HepG2 (cell line): Measurements from ENCODE around the gene ARMCX4. TPM values are rescaled to one million over a fixed set of nuclear protein-coding genes. Genes with fewer than 3 reads are reported as not detected.

Experiments used
- ATAC-seq: fragments of 200-7000 bp; cut with Tn5 transposase; 3 replicates; pipeline ENCODE4 v1.9.1; 2020; ENCODE audit warnings: mild to moderate bottlenecking, moderate library complexity
- BruUV-seq: library from RNA; stranded (reverse); fragments of 400-500 nt; replicated peaks from 2 replicates; lab custom pipeline; 2021; lab: Mats Ljungman, UMichigan
- CTCF ChIA-PET: fragments of 300-600 bp; formaldehyde crosslinking; extraction: SDS; loops from one replicate; lab custom pipeline; 2021; ENCODE audit warnings: low total read pairs, inconsistent platforms, low intra/inter-chr PET ratio; lab: Yijun Ruan, JAX
- POLR2A ChIA-PET: fragments of 350-600 bp; sonication (Branson Sonifier 250); formaldehyde crosslinking; loops from one replicate; lab custom pipeline; 2020; ENCODE audit warnings: antibody characterized with exemption, inconsistent platforms; lab: Yijun Ruan, JAX
- DNase-seq: peaks from one replicate; pipeline ENCODE4 v3.0.0-alpha.2; 2015; ENCODE audit warnings: low spot score
- FAIRE-seq: peaks from 3 replicates; lab custom pipeline; 2011; peaks lifted over from hg19 to GRCh38; lab: Jason Lieb, UNC
- H2AFZ ChIP-seq: one replicate; pipeline ENCODE4 v1.6.1; 2011; ENCODE audit warnings: low read length, inconsistent platforms
- H3K27ac ChIP-seq: fragments of 300-600 bp; 3 replicates; pipeline ENCODE4 v1.8.0; 2011; ENCODE audit warnings: mixed run types, mild to moderate bottlenecking, mixed read lengths, low read length, inconsistent platforms; ENCODE audit not compliant: insufficient read depth; ENCODE audit errors: extremely low read length
- H3K27me3 ChIP-seq, 2 experiments: fragments of 200-600 bp in 1 of 2; 2 replicates in 1 of 2; 3 replicates in 1 of 2; pipeline versions ENCODE4 v1.6.0 to v1.8.0; 2011; ENCODE audit warnings: low read length in 2 of 2, mild to moderate bottlenecking in 2 of 2, moderate library complexity in 2 of 2, inconsistent platforms in 1 of 2; ENCODE audit not compliant: insufficient read depth in 2 of 2, control insufficient read depth in 1 of 2
- H3K36me3 ChIP-seq, 2 experiments: fragments of 200-600 bp in 1 of 2; replicated peaks in 1 of 2; 2 replicates in 1 of 2; 3 replicates in 1 of 2; pipeline versions ENCODE4 v1.5.1 to v1.8.0; 2011; ENCODE audit warnings: low read length in 2 of 2, inconsistent platforms in 1 of 2; ENCODE audit not compliant: insufficient read depth in 2 of 2, control insufficient read depth in 1 of 2
- H3K4me1 ChIP-seq: 2 replicates; pipeline ENCODE4 v1.5.1; 2012; ENCODE audit warnings: low read length, inconsistent platforms; ENCODE audit not compliant: insufficient read depth
- H3K4me2 ChIP-seq: 2 replicates; pipeline ENCODE4 v1.6.0; 2011; ENCODE audit warnings: low read depth, low read length, inconsistent platforms
- H3K4me3 ChIP-seq, 3 experiments: fragments of 200-600 bp in 1 of 3; sonication (generic), shearing (Covaris generic) in 1 of 3; replicated peaks in 1 of 3; 2 replicates each; pipeline ENCODE4 v1.5.1; 2011 to 2016; ENCODE audit warnings: low read length in 3 of 3, inconsistent platforms in 2 of 3, low read depth in 2 of 3, mild to moderate bottlenecking in 2 of 3, control low read depth in 1 of 3, mixed read lengths in 1 of 3; ENCODE audit not compliant: insufficient read depth in 1 of 3
- H3K79me2 ChIP-seq: one replicate; pipeline ENCODE4 v1.6.1; 2011; ENCODE audit warnings: low read length, inconsistent platforms; ENCODE audit not compliant: insufficient read depth
- H3K9ac ChIP-seq: 2 replicates; pipeline ENCODE4 v1.6.0; 2011; ENCODE audit warnings: mild to moderate bottlenecking, low read depth, low read length, inconsistent platforms; ENCODE audit not compliant: insufficient read depth
- H3K9me3 ChIP-seq: 2 replicates; pipeline ENCODE4 v1.5.1; 2012; ENCODE audit warnings: mild to moderate bottlenecking, low read length
- H4K20me1 ChIP-seq: 2 replicates; pipeline ENCODE4 v1.6.0; 2011; ENCODE audit warnings: inconsistent platforms, mild to moderate bottlenecking, low read length, moderate library complexity; ENCODE audit not compliant: insufficient read depth
- BRD4 ChIP-seq: sonication (generic); formaldehyde crosslinking; IDR thresholded peaks from 2 replicates; pipeline ENCODE4 v1.4.0; 2020; ENCODE audit warnings: missing genetic modification reagents
- GATAD2A ChIP-seq: IDR thresholded peaks from 2 replicates; pipeline ENCODE4 v1.6.1; 2016
- NBN ChIP-seq: fragments of 450-650 bp; conservative IDR thresholded peaks from 2 replicates; pipeline ENCODE4 v1.6.1; 2017
- NFATC3 ChIP-seq: sonication (generic); formaldehyde crosslinking; IDR thresholded peaks from 2 replicates; pipeline ENCODE4 v1.5.1; 2020; ENCODE audit warnings: mild to moderate bottlenecking, missing genetic modification reagents
- PHF8 ChIP-seq: sonication (generic); formaldehyde crosslinking; IDR thresholded peaks from 2 replicates; pipeline ENCODE4 v1.5.0; 2020; ENCODE audit warnings: missing genetic modification reagents
- SP4 ChIP-seq: sonication (generic); formaldehyde crosslinking; IDR thresholded peaks from 2 replicates; pipeline ENCODE4 v1.8.1; 2023; ENCODE audit warnings: mild to moderate bottlenecking, missing genetic modification reagents
- YEATS2 ChIP-seq: sonication (generic); formaldehyde crosslinking; IDR thresholded peaks from 2 replicates; pipeline ENCODE4 v1.4.0; 2020; ENCODE audit warnings: missing genetic modification reagents, borderline replicate concordance
- ZNF343 ChIP-seq: sonication (generic); formaldehyde crosslinking; IDR thresholded peaks from 2 replicates; pipeline ENCODE4 v1.4.0; 2020; ENCODE audit warnings: mild to moderate bottlenecking, missing genetic modification reagents
- ZNF484 ChIP-seq: sonication (generic); formaldehyde crosslinking; IDR thresholded peaks from 2 replicates; pipeline ENCODE4 v1.5.1; 2020; ENCODE audit warnings: mild to moderate bottlenecking, low read depth, missing genetic modification reagents, borderline replicate concordance
- WGBS: methylation state at CpG from one replicate; pipeline ENCODE4 v1.1.6; 2017; ENCODE audit warnings: low lambda C conversion rate; 5-methylcytosine and 5-hydroxymethylcytosine counted together
- in situ Hi-C: cut with HindIII; loops from 2 replicates; pipeline ENCODE4 v1.10.0; 2017; ENCODE audit warnings: low pct_unique_long_range_greater_than_20kb; ENCODE audit not compliant: extremely low pct_ligation_motif_present
- intact Hi-C: fragments of 100-400 bp; cut with micrococcal nuclease; formaldehyde crosslinking; loops from one replicate; pipeline ENCODE4 v1.10.0; 2022; ENCODE audit not compliant: unreplicated experiment
- polyA plus RNA-seq, 8 experiments: library from polyadenylated mRNA; depleted of rRNA in 3 of 8; stranded (reverse) in 7 of 8; unstranded in 1 of 8; fragments of >200 nt; fragmentation: Illumina TruSeq in 4 of 8; extraction: Trizol in 4 of 8; gene quantifications; 2 replicates each; pipeline versions ENCODE4 v1.2.1 to v1.2.3, GENCODE V29; 2011 to 2016; ENCODE audit warnings: low read depth in 4 of 8, missing spikeins in 1 of 8, mixed read lengths in 1 of 8; ENCODE audit not compliant: insufficient read depth in 1 of 8
- total RNA-seq, 5 experiments: library from RNA; depleted of rRNA; stranded (reverse); fragments of >200 nt; fragmentation: Illumina TruSeq; extraction: Trizol; gene quantifications; 2 replicates each; pipeline ENCODE4 v1.2.3, GENCODE V29; 2016; ENCODE audit warnings: low read depth in 1 of 5
- TF ChIP-seq, protein P1 (sequence below): sonication (generic); formaldehyde crosslinking; IDR thresholded peaks from 2 replicates; pipeline ENCODE4 v1.5.1; 2020; ENCODE audit warnings: missing genetic modification reagents, mild to moderate bottlenecking, borderline replicate concordance

The ARMCX4 gene
- total and polyA plus RNA-seq, 2 of the 13 experiments (the other 11 are each of a cell fraction or from before 2014, with no cell fraction given), result not detected

DNA sequence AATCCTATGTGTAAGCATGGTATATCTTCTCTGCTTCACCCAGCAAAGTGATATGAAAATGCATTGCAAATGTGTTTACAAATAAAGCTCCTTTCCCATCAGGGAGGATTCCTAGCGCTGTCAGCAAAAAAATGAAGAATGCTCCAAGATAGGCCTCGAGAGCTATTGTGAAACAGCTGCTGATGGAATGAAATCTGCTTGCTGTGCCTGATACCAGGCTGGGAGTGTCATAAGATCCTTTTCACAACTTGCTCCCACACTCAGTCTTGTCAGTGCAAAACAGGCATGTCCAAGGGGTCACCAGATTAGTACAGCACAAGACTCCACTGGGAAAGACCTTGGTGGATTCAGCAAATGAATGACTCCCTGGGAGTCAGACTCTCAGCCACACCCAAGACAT, 43.2 kb upstream of the ARMCX4 start:
- Histone ChIP-seq H3K4me3 (no peak overlapping the region), H3K9ac (no peak overlapping the region), H3K4me2 (no peak overlapping the region), H3K79me2 (no peaks in the 10 kb centered on the region), H4K20me1 (no peaks in the 10 kb centered on the region), H3K4me1 (no peaks in the 10 kb centered on the region), H3K9me3 (no peaks in the 10 kb centered on the region), H3K36me3 (no peaks in the 10 kb centered on the region), H2AFZ (no peak overlapping the region), H3K27ac (no peak overlapping the region), H3K27me3 (no peaks in the 10 kb centered on the region; a peak in 1 of 5 replicates)
- POLR2A ChIA-PET, result no interaction called here
- BruUV-seq, result no TSS peak
- DNase-seq, result no peak
- FAIRE-seq, result no peak
- in situ Hi-C loops (no loop called here), intact Hi-C loops (no loop called here)
- no peak for ATAC-seq
- TF ChIP-seq GATAD2A, result no peak
- no peak for TF ChIP-seq YEATS2 (CRISPR knock-in tag)
- TF ChIP-seq SP4 (CRISPR knock-in tag), result no peak
- no peak for TF ChIP-seq BRD4 (CRISPR knock-in tag)
- no peak for TF ChIP-seq NBN
- TF ChIP-seq, protein P1, sequence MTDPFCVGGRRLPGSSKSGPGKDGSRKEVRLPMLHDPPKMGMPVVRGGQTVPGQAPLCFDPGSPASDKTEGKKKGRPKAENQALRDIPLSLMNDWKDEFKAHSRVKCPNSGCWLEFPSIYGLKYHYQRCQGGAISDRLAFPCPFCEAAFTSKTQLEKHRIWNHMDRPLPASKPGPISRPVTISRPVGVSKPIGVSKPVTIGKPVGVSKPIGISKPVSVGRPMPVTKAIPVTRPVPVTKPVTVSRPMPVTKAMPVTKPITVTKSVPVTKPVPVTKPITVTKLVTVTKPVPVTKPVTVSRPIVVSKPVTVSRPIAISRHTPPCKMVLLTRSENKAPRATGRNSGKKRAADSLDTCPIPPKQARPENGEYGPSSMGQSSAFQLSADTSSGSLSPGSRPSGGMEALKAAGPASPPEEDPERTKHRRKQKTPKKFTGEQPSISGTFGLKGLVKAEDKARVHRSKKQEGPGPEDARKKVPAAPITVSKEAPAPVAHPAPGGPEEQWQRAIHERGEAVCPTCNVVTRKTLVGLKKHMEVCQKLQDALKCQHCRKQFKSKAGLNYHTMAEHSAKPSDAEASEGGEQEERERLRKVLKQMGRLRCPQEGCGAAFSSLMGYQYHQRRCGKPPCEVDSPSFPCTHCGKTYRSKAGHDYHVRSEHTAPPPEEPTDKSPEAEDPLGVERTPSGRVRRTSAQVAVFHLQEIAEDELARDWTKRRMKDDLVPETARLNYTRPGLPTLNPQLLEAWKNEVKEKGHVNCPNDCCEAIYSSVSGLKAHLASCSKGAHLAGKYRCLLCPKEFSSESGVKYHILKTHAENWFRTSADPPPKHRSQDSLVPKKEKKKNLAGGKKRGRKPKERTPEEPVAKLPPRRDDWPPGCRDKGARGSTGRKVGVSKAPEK (CRISPR knock-in tag), result no peak
- TF ChIP-seq ZNF484 (CRISPR knock-in tag), result no peak
- TF ChIP-seq NFATC3, result no peak
- TF ChIP-seq PHF8, result no peak
- TF ChIP-seq ZNF343, result no peak
- CTCF ChIA-PET, result no interaction called here
- WGBS, result 10% methylated on average over 2 of the region's 2 CpGs
